Right lobe of liver (tissue), 6 donors: ENCODE measurements around the gene TPGS2. TPM values are rescaled to one million over a fixed set of nuclear protein-coding genes. Genes with fewer than 3 reads are reported as not detected.

Source experiments
- ATAC-seq, 4 donors: fragments of 200-7000 bp; cut with Tn5 transposase; one replicate each; pipeline ENCODE4 v1.9.1; 2020; ENCODE audit warnings: mild to moderate bottlenecking in 4 of 4, moderate library complexity in 4 of 4
- DNase-seq, 3 donors: peaks; one replicate each; pipeline ENCODE4 v3.0.0-alpha.2; 2020
- H3K27ac ChIP-seq, 3 donors: fragments of 200-600 bp; one replicate each; pipeline ENCODE4 v1.8.0; 2022
- H3K27me3 ChIP-seq, 2 donors: fragments of 200-600 bp; one replicate each; pipeline ENCODE4 v1.8.0; 2022
- H3K36me3 ChIP-seq, 4 donors: fragments of 200-600 bp; sonication (generic) in 1 of 4; one replicate each; pipeline versions ENCODE4 v1.5.1 to v1.8.0; 2017 to 2022; ENCODE audit warnings: control low read depth in 1 of 4
- H3K4me1 ChIP-seq, 4 donors: fragments of 200-600 bp; sonication (generic) in 1 of 4; one replicate each; pipeline versions ENCODE4 v1.5.1 to v1.8.0; 2017 to 2022; ENCODE audit warnings: control low read depth in 1 of 4
- H3K4me3 ChIP-seq, 3 donors: fragments of 200-600 bp; one replicate each; pipeline ENCODE4 v1.8.0; 2022
- H3K9me3 ChIP-seq, 4 donors: fragments of 200-600 bp; sonication (generic) in 1 of 4; one replicate each; pipeline versions ENCODE4 v1.5.1 to v1.8.0; 2017 to 2022; ENCODE audit warnings: control low read depth in 1 of 4
- CTCF ChIP-seq, 4 donors: fragments of 200-600 bp in 3 of 4; fragments of 450-650 bp in 1 of 4; IDR thresholded peaks; one replicate each; pipeline versions ENCODE4 v1.5.1 to v1.8.0; 2016 to 2022; ENCODE audit warnings: antibody characterized with exemption in 4 of 4, mild to moderate bottlenecking in 2 of 4
- POLR2A ChIP-seq: fragments of 450-650 bp; IDR thresholded peaks from one replicate; pipeline ENCODE4 v1.6.1; 2017; ENCODE audit warnings: antibody characterized with exemption, mild to moderate bottlenecking
- WGBS: methylation state at CpG from one replicate; pipeline ENCODE4 v1.1.6; 2018; ENCODE audit warnings: low coverage, low lambda C conversion rate; ENCODE audit not compliant: insufficient coverage; ENCODE audit errors: missing lambda C conversion rate; 5-methylcytosine and 5-hydroxymethylcytosine counted together
- intact Hi-C, 2 donors: fragments of 100-400 bp; cut with DNase I; formaldehyde crosslinking; loops; one replicate each; pipeline versions ENCODE4 v1.11.2 to v1.14.1; 2022
- total RNA-seq, 6 experiments: library from RNA; depleted of rRNA in 2 of 6; stranded (reverse); fragments of >200 nt in 2 of 6; fragmentation: NEBNext Ultra II Directional in 3 of 6; extraction: Animal tissue kit (Norgen Biotek cat#: 25700) in 3 of 6; gene quantifications; one replicate each; pipeline versions ENCODE4 v1.1.0 to v1.2.4, GENCODE V29; 2016 to 2023
- donor health status: DM: no; HTN: yes; CAD: no.
- donor health status: DM: no; HTN: no; CAD: no.
- donor health status: DM: no; HTN: no; CAD: no.
- donor health status: DM: no; HTN: yes; CAD: no.
- donor health status: DM: no; HTN: yes; CAD: no.

TPGS2 gene
- total RNA-seq, 6 experiments from 2014 or later: 14.0 to 56.2 (median 23.1) TPM

- no peaks in the 10 kb centered on the region for H3K9me3 ChIP-seq
These were observed 11.0 kb upstream of the TPGS2 start for GRCh38 chr18:36839835-36840234.

GRCh38 chr18:36835927-36836326 is 7.1 kb upstream of the TPGS2 start:
- H3K36me3 ChIP-seq: no peaks in the 10 kb centered on the region
- H3K4me1 ChIP-seq: no peaks in the 10 kb centered on the region
- no peaks in the 10 kb centered on the region for H3K9me3 ChIP-seq
- no peak overlapping the region for H3K27ac ChIP-seq
- no peaks in the 10 kb centered on the region for H3K27me3 ChIP-seq
- H3K4me3 ChIP-seq: no peak overlapping the region
- no peak for ATAC-seq
- no peak for DNase-seq
- WGBS: 100% methylated on average over 1 of the region's 1 CpG
- intact Hi-C loops: no loop called here
- TF ChIP-seq POLR2A (no peak), CTCF (IDR thresholded peaks at IDR 0.05) (no peak)

More at GRCh38 chr18:36839835-36840234, 11.0 kb upstream of the TPGS2 start:
- no peak for TF ChIP-seq POLR2A
- TF ChIP-seq CTCF (IDR thresholded peaks at IDR 0.05): no peak
- H3K27ac ChIP-seq: no peak overlapping the region
- WGBS: 98% methylated on average over 4 of the region's 4 CpGs
- no peak overlapping the region for H3K4me3 ChIP-seq
- ATAC-seq: no peak
- H3K4me1 ChIP-seq: peaks cover 0 to 3% (median 0%) of the 10 kb centered on the region in 4 donors
- H3K27me3 ChIP-seq: no peaks in the 10 kb centered on the region
- no peaks in the 10 kb centered on the region for H3K36me3 ChIP-seq
- DNase-seq: no peak
- intact Hi-C loops: no loop called here

GRCh38 chr18:36833120-36833519 is 4.3 kb upstream of the TPGS2 start:
- Histone ChIP-seq H3K4me1 (peaks cover 0 to 7% (median 0%) of the 10 kb centered on the region in 4 donors), H3K27ac (no peak overlapping the region), H3K9me3 (no peaks in the 10 kb centered on the region), H3K27me3 (no peaks in the 10 kb centered on the region), H3K4me3 (no peak overlapping the region), H3K36me3 (no peaks in the 10 kb centered on the region)
- intact Hi-C loops: no loop called here
- ATAC-seq (no peak), DNase-seq (no peak)
- 83% methylated on average over 2 of the region's 2 CpGs for WGBS
- TF ChIP-seq CTCF (IDR thresholded peaks at IDR 0.05) (no peak), POLR2A (no peak)

- no peaks in the 10 kb centered on the region for H3K36me3 ChIP-seq
- no peak overlapping the region for H3K4me3 ChIP-seq
- 11% methylated on average over 1 of the region's 1 CpG for WGBS
- intact Hi-C loops: no loop called here
- ATAC-seq (no peak), DNase-seq (no peak)
- TF ChIP-seq POLR2A: no peak
- no peak for TF ChIP-seq CTCF (IDR thresholded peaks at IDR 0.05)
- H3K9me3 ChIP-seq: no peaks in the 10 kb centered on the region
- H3K27ac ChIP-seq: no peak overlapping the region
- no peaks in the 10 kb centered on the region for H3K27me3 ChIP-seq
- H3K4me1 ChIP-seq: peaks cover 0 to 7% (median 0%) of the 10 kb centered on the region in 4 donors
These were observed 2.3 kb upstream of the TPGS2 start for GRCh38 chr18:36831139-36831538.

- Histone ChIP-seq H3K27ac (no peak overlapping the region), H3K4me3 (no peak overlapping the region), H3K27me3 (no peaks in the 10 kb centered on the region), H3K9me3 (no peaks in the 10 kb centered on the region), H3K36me3 (no peaks in the 10 kb centered on the region), H3K4me1 (peaks cover 0 to 7% (median 0%) of the 10 kb centered on the region in 4 donors)
- ATAC-seq (no peak), DNase-seq (no peak)
- no peak for TF ChIP-seq POLR2A
- no peak for TF ChIP-seq CTCF (IDR thresholded peaks at IDR 0.05)
- WGBS: 68% methylated on average over 1 of the region's 1 CpG
- intact Hi-C loops: no loop called here
These were observed 1.3 kb upstream of the TPGS2 start for GRCh38 chr18:36830158-36830495.
